Small intestine (tissue), 16 donors: ENCODE data around the gene KIDINS220. TPM values are rescaled to one million over a fixed set of nuclear protein-coding genes. Genes with fewer than 3 reads are reported as not detected.

Source experiments
- DNase-seq, 2 donors: peaks; one replicate each; pipeline versions ENCODE4 v3.0.0 to v3.0.0-alpha.2; 2013
- FAIRE-seq: peaks from 2 replicates; lab custom pipeline; 2012; peaks lifted over from hg19 to GRCh38; lab: Jason Lieb, UNC
- H3K27ac ChIP-seq, 3 donors: one replicate each; pipeline ENCODE4 v1.5.1; 2013; ENCODE audit warnings: low read length in 2 of 3, mild to moderate bottlenecking in 2 of 3, control low read depth in 1 of 3, inconsistent platforms in 1 of 3, low read depth in 1 of 3, moderate library complexity in 1 of 3
- H3K27me3 ChIP-seq, 3 donors: one replicate each; pipeline ENCODE4 v1.6.1; 2013; ENCODE audit warnings: low read length in 3 of 3, inconsistent platforms in 1 of 3; ENCODE audit not compliant: control insufficient read depth in 3 of 3, insufficient read depth in 3 of 3
- H3K36me3 ChIP-seq, 3 donors: one replicate each; pipeline ENCODE4 v1.6.1; 2013; ENCODE audit warnings: low read length in 3 of 3, inconsistent platforms in 1 of 3, low read depth in 1 of 3, mild to moderate bottlenecking in 1 of 3, moderate library complexity in 1 of 3; ENCODE audit not compliant: control insufficient read depth in 3 of 3, insufficient read depth in 2 of 3
- H3K4me1 ChIP-seq, 3 donors: one replicate each; pipeline ENCODE4 v1.6.1; 2013; ENCODE audit warnings: low read length in 2 of 3, inconsistent platforms in 1 of 3, low read depth in 1 of 3, mild to moderate bottlenecking in 1 of 3, moderate library complexity in 1 of 3; ENCODE audit not compliant: control insufficient read depth in 3 of 3, insufficient read depth in 2 of 3
- H3K4me3 ChIP-seq, 3 donors: one replicate each; pipeline ENCODE4 v1.5.1; 2013; ENCODE audit warnings: low read length in 3 of 3, control low read depth in 1 of 3, inconsistent platforms in 1 of 3, low read depth in 1 of 3, mild to moderate bottlenecking in 1 of 3, moderate library complexity in 1 of 3
- H3K9me3 ChIP-seq, 2 donors: one replicate each; pipeline ENCODE4 v1.6.1; 2013; ENCODE audit warnings: low read depth in 1 of 2, low read length in 1 of 2; ENCODE audit not compliant: control insufficient read depth in 2 of 2, insufficient read depth in 1 of 2
- WGBS, 3 donors: extraction: QIAGEN DNeasy Blood & Tissue Kit; methylation state at CpG; one replicate each; pipeline ENCODE4 v1.1.7; 2013; 5-methylcytosine and 5-hydroxymethylcytosine counted together
- long read RNA-seq, 10 donors: transcript quantifications; one replicate each; lab custom pipeline, GENCODE V29; 2026
- polyA plus RNA-seq, 4 donors: library from polyadenylated mRNA; stranded (reverse) in 3 of 4; unstranded in 1 of 4; fragments of 200-250 nt in 3 of 4; fragments of 120-200 nt in 1 of 4; gene quantifications; one replicate each; pipeline versions ENCODE4 v1.2.1 to v1.2.3, GENCODE V29; 2013
- donor health status: healthy with polysubstance abuse.
- donor health status: control.
- donor health status: control.
- donor health status: Bipolar disorder and iron deficiency.
- donor health status: healthy.

The KIDINS220 gene
- polyA plus RNA-seq: 10 to 100 TPM in 2 of 4 donors, 1 to 10 TPM in 2; 4.6 to 41.1 (median 11.1) TPM
- long read RNA-seq, donor 1: 0 reads
- long read RNA-seq, donor 2: 0 reads
- long read RNA-seq, donor 3, partial matches to known transcripts: 0 of 1 reads
- long read RNA-seq, donor 3, other reads (novel, unspliced or antisense): 0 of 1 reads
- long read RNA-seq, donor 4: 0 reads
- long read RNA-seq, donor 5, partial matches to known transcripts: 0 of 1 reads
- long read RNA-seq, donor 5, other reads (novel, unspliced or antisense): 0 of 1 reads
- long read RNA-seq, donor 6, partial matches to known transcripts: 0 of 1 reads
- long read RNA-seq, donor 6, other reads (novel, unspliced or antisense): 0 of 1 reads
- long read RNA-seq, donor 7: 0 reads
- long read RNA-seq, donor 8: 0 reads
- long read RNA-seq, donor 9: 0 reads
- long read RNA-seq, donor 10, full-length matches to known transcripts: 3 of 8 reads
- long read RNA-seq, donor 10, partial matches to known transcripts: 5 of 8 reads
- long read RNA-seq, donor 10, other reads (novel, unspliced or antisense): 0 of 8 reads

- 1% methylated on average over 64 to 67 of the region's 67 CpGs for WGBS, 3 donors
- FAIRE-seq (no peak), DNase-seq (peak; percentile 89 to 93)
- Histone ChIP-seq H3K9me3 (peaks cover 0 to 4% of the 10 kb centered on the region in 2 donors), H3K4me3 (peak within 1 kb of the TSS; percentile 80 to 95 (median 87)), H3K27ac (peak within 1 kb of the TSS; percentile 69 to 93 (median 75)), H3K36me3 (peaks cover 0 to 3% (median 0%) of the 10 kb centered on the region in 3 donors), H3K27me3 (no peaks in the 10 kb centered on the region), H3K4me1 (peaks cover 2 to 22% (median 5%) of the 10 kb centered on the region in 3 donors)
Observed at GRCh38 chr2:8836971-8837794, at the start of gene KIDINS220. Gene KIDINS220 (minus strand): TSS chr2:8837613. CDS start chr2:8827093, 10,520 bp downstream.

- peak overlapping the region in 1 of 3 donors; percentile 22 for H3K27ac ChIP-seq
- FAIRE-seq (no peak), DNase-seq (no peak)
- no peak overlapping the region for H3K4me3 ChIP-seq
- H3K9me3 ChIP-seq: no peaks in the 10 kb centered on the region
- H3K4me1 ChIP-seq: peaks cover 0 to 14% (median 0%) of the 10 kb centered on the region in 3 donors
- H3K27me3 ChIP-seq: no peaks in the 10 kb centered on the region
- peaks cover 0 to 4% (median 0%) of the 10 kb centered on the region in 3 donors for H3K36me3 ChIP-seq
- 63 to 68% (median 63%) methylated on average over 2 of the region's 2 CpGs for WGBS, 3 donors
Observed at GRCh38 chr2:8886876-8887275, 49.5 kb upstream of the KIDINS220 start.

DNA sequence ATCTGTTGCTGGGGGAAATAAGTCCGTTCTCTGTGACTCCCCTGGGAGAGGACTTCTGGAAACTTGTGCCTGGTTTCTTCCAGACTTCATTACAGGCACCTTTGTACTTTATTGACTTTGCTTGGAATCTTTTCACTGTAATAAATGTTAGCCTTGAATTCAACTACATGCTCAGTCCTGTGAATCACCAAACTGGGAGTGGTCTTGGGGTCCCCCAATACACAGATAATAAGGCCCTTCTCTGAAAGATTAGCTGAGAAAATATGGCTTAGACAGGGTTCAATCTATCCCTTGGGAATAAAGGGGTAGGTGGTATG, 48.7 kb upstream of the KIDINS220 start:
- H3K27me3 ChIP-seq: no peaks in the 10 kb centered on the region
- no peak for FAIRE-seq
- H3K36me3 ChIP-seq: peaks cover 0 to 4% (median 0%) of the 10 kb centered on the region in 3 donors
- H3K4me1 ChIP-seq: peaks cover 0 to 14% (median 0%) of the 10 kb centered on the region in 3 donors
- 15 to 62% (median 32%) methylated on average over 1 of the region's 1 CpG for WGBS, 3 donors
- DNase-seq: peak; percentile 59 to 68
- no peak overlapping the region for H3K4me3 ChIP-seq
- no peaks in the 10 kb centered on the region for H3K9me3 ChIP-seq
- peak overlapping the region in 1 of 3 donors; percentile 42 for H3K27ac ChIP-seq

DNA sequence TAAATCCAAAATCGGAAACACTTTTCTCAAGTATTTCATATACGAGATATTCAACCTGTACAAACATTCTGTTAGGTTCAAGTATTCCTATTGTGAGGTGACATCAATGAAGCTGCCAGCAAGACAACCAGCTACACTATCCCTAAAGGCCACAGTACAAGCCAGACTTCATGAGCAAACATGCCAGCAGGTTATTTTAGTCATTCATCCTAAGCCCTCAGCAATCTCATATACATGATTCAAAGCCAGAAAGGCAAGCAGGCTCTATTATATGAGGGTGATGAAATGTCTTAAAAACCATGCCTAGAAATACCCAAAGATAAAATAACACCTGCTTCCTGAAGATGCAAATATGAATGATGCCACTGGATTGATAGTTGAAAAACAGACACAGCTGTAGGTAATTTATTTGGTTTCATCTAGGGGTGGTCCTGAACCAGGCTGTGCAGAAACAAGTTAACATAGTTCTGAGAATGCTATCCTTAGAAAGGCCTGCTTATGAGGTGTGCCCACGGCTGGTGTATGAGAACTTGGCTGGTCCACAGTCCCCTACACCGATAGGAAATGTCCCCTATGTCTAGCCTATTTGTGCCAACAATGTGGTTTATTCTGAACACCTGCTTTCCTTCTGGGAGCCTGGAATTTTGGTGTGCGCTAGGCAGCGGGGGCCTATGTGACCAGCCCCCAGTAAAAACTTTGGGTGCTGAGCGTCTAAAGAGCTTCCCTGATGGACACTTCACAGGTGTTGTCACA, 48.2 kb upstream of the KIDINS220 start:
- FAIRE-seq (no peak), DNase-seq (peak in 1 of 2 donors; percentile 23)
- Histone ChIP-seq H3K4me3 (no peak overlapping the region), H3K36me3 (peaks cover 0 to 4% (median 0%) of the 10 kb centered on the region in 3 donors), H3K27me3 (no peaks in the 10 kb centered on the region), H3K27ac (peak overlapping the region in 1 of 3 donors; percentile 42), H3K9me3 (no peaks in the 10 kb centered on the region), H3K4me1 (peaks cover 0 to 14% (median 0%) of the 10 kb centered on the region in 3 donors)
- WGBS, 3 donors: 51 to 79% (median 59%) methylated on average over 7 of the region's 7 CpGs

DNA sequence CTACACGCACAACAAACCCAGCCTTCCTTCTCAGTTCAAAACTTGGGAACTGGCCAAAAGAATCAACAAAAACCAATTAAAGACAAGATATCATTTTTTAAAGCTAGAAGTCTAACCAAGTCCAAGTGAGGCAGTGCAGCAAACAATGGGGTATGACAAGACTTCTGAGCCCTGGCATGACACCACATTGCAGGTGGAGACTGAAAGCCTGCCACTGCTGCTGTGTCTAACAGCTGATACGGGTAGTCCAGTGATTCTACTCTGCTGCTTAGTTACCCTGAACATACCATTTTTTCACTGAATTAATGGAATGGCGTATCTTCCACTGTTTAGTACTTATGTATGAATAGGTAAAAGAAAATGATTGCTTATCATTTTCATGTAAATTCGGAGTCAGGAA, 47.4 kb upstream of the KIDINS220 start:
- H3K27ac ChIP-seq: no peak overlapping the region
- 93 to 95% (median 95%) methylated on average over 4 of the region's 4 CpGs for WGBS, 3 donors
- H3K4me3 ChIP-seq: no peak overlapping the region
- H3K27me3 ChIP-seq: no peaks in the 10 kb centered on the region
- peaks cover 0 to 14% (median 0%) of the 10 kb centered on the region in 3 donors for H3K4me1 ChIP-seq
- FAIRE-seq (no peak), DNase-seq (no peak)
- H3K9me3 ChIP-seq: no peaks in the 10 kb centered on the region
- peaks cover 0 to 4% (median 0%) of the 10 kb centered on the region in 3 donors for H3K36me3 ChIP-seq

GRCh38 chr2:8882094-8882493, 44.7 kb upstream of the KIDINS220 start:
- Histone ChIP-seq H3K9me3 (no peaks in the 10 kb centered on the region), H3K27ac (no peak overlapping the region), H3K27me3 (no peaks in the 10 kb centered on the region), H3K36me3 (peaks cover 0 to 8% (median 0%) of the 10 kb centered on the region in 3 donors), H3K4me1 (peaks cover 0 to 13% (median 0%) of the 10 kb centered on the region in 3 donors), H3K4me3 (no peak overlapping the region)
- FAIRE-seq (no peak), DNase-seq (peak in 1 of 2 donors; percentile 47)
- 79 to 87% (median 87%) methylated on average over 5 of the region's 5 CpGs for WGBS, 3 donors

DNA sequence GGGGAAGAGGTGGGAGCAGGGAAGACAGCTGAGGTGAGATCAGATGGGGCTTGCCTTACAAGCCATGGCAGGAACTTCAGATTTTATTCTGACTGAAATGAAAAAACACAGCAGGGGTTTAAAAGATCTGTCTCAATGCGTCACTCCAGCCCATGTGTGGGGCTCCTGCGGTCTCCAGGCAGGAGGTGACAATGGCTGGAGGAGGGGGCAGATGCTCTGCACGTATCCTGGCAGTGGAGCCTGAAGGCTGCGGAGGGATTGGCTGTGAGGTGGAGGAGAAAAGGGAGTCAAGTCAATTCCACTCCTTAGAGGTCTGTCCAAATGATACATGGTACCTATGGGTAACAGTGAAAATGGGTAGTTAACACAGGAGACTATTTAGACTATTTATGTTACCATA, 40.5 kb upstream of the KIDINS220 start:
- Histone ChIP-seq H3K36me3 (peaks cover 0 to 8% (median 0%) of the 10 kb centered on the region in 3 donors), H3K27ac (no peak overlapping the region), H3K27me3 (no peaks in the 10 kb centered on the region), H3K4me3 (peak overlapping the region in 1 of 3 donors; percentile 5), H3K9me3 (no peaks in the 10 kb centered on the region), H3K4me1 (no peaks in the 10 kb centered on the region)
- DNase-seq (no peak), FAIRE-seq (no peak)
- WGBS, 3 donors: 95 to 98% (median 97%) methylated on average over 4 of the region's 4 CpGs
